HCT116 (cell line): ENCODE data around the gene USP9X. TPM values are rescaled to one million over a fixed set of nuclear protein-coding genes. Genes with fewer than 3 reads are reported as not detected.

ENCODE experiments used
- ATAC-seq: fragments of 200-7000 bp; cut with Tn5 transposase; 2 replicates; pipeline ENCODE4 v1.9.1; 2020; ENCODE audit warnings: mild to moderate bottlenecking, moderate library complexity
- BruUV-seq: library from RNA; stranded (reverse); fragments of 400-500 nt; replicated peaks from 2 replicates; lab custom pipeline; 2021; lab: Mats Ljungman, UMichigan
- CTCF ChIA-PET: fragments of 300-600 bp; sonication (Branson Sonifier 250); formaldehyde crosslinking; loops from one replicate; lab custom pipeline; 2021; ENCODE audit warnings: antibody characterized with exemption; lab: Charles Lee
- POLR2A ChIA-PET: fragments of 300-600, 350-600 bp; sonication (Branson Sonifier 250); formaldehyde crosslinking; loops from one replicate; lab custom pipeline; 2021; ENCODE audit warnings: antibody characterized with exemption; lab: Charles Lee
- RAD21 ChIA-PET, 2 experiments: fragments of 300-600 bp; sonication (Branson Sonifier 250); formaldehyde crosslinking; loops; one replicate each; lab custom pipeline; 2023; ENCODE audit warnings: low total read pairs in 2 of 2; ENCODE audit not compliant: uncharacterized antibody in 2 of 2, unreplicated experiment in 2 of 2, low non-redundant PET in 1 of 2; lab: Charles Lee
- DNase-seq: peaks from one replicate; pipeline ENCODE4 v3.0.0-alpha.2; 2010; ENCODE audit warnings: low read depth, low spot score
- H2AFZ ChIP-seq: fragments of 200-600 bp; shearing (Covaris generic), sonication (generic); 2 replicates; pipeline ENCODE4 v1.6.1; 2017; ENCODE audit warnings: low read depth, mixed run types, mixed read lengths, antibody characterized with exemption, low read length; ENCODE audit not compliant: poor library complexity, severe bottlenecking
- H3K27ac ChIP-seq: 2 replicates; pipeline ENCODE4 v1.5.1; 2012; ENCODE audit warnings: low read depth, low read length
- H3K27me3 ChIP-seq: fragments of 200-600 bp; sonication (generic); 2 replicates; pipeline ENCODE4 v1.6.1; 2016; ENCODE audit warnings: mixed run types, low read length, mixed read lengths; ENCODE audit not compliant: insufficient read depth
- H3K36me3 ChIP-seq, 2 experiments: fragments of 200-500 bp in 1 of 2; fragments of 200-600 bp in 1 of 2; sonication (Bioruptor generic) in 1 of 2; sonication (generic) in 1 of 2; 2 replicates each; pipeline versions ENCODE4 v1.5.1 to v1.6.1; 2014 to 2016; ENCODE audit warnings: low read length in 2 of 2, inconsistent platforms in 1 of 2, mixed read lengths in 1 of 2, mixed run types in 1 of 2; ENCODE audit not compliant: insufficient read depth in 2 of 2, control insufficient read depth in 1 of 2
- H3K4me1 ChIP-seq, 2 experiments: fragments of 200-600 bp in 1 of 2; sonication (generic) in 1 of 2; 2 replicates each; pipeline versions ENCODE4 v1.5.1 to v1.6.1; 2012 to 2017; ENCODE audit warnings: low read length in 2 of 2, inconsistent platforms in 1 of 2, mild to moderate bottlenecking in 1 of 2, mixed read lengths in 1 of 2, mixed run types in 1 of 2, moderate library complexity in 1 of 2; ENCODE audit not compliant: insufficient read depth in 2 of 2, control insufficient read depth in 1 of 2
- H3K4me2 ChIP-seq: fragments of 200-600 bp; sonication (generic); 2 replicates; pipeline ENCODE4 v1.6.1; 2017; ENCODE audit warnings: mixed run types, low read length, mixed read lengths
- H3K4me3 ChIP-seq, 2 experiments: fragments of 200-600 bp in 1 of 2; sonication (generic) in 1 of 2; replicated peaks in 1 of 2; 2 replicates each; pipeline ENCODE4 v1.5.1; 2011 to 2016; ENCODE audit warnings: low read length in 2 of 2, control low read depth in 1 of 2, low read depth in 1 of 2, mild to moderate bottlenecking in 1 of 2, mixed read lengths in 1 of 2, mixed run types in 1 of 2
- H3K79me2 ChIP-seq: fragments of 200-600 bp; sonication (generic); 2 replicates; pipeline ENCODE4 v1.6.1; 2017; ENCODE audit warnings: mild to moderate bottlenecking, mixed run types, low read length, moderate library complexity, mixed read lengths; ENCODE audit not compliant: insufficient read depth
- H3K9ac ChIP-seq: fragments of 200-600 bp; sonication (generic); 2 replicates; pipeline ENCODE4 v1.6.1; 2016; ENCODE audit warnings: low read length, mixed read lengths
- H3K9me2 ChIP-seq: fragments of 200-600 bp; sonication (generic), shearing (Covaris generic); 2 replicates; pipeline ENCODE4 v1.6.1; 2017; ENCODE audit warnings: mixed run types, mild to moderate bottlenecking, moderate library complexity; ENCODE audit not compliant: insufficient read depth
- H3K9me3 ChIP-seq, 2 experiments: fragments of 200-500 bp in 1 of 2; fragments of 200-600 bp in 1 of 2; sonication (Bioruptor generic) in 1 of 2; sonication (generic) in 1 of 2; 2 replicates each; pipeline ENCODE4 v1.6.1; 2014 to 2017; ENCODE audit warnings: low read length in 2 of 2, mixed read lengths in 2 of 2, inconsistent platforms in 1 of 2, low read depth in 1 of 2, mild to moderate bottlenecking in 1 of 2, mixed run types in 1 of 2, moderate library complexity in 1 of 2; ENCODE audit not compliant: control insufficient read depth in 1 of 2, insufficient read depth in 1 of 2
- H4K20me1 ChIP-seq: fragments of 200-600 bp; sonication (generic), shearing (Covaris generic); 2 replicates; pipeline ENCODE4 v1.6.1; 2017; ENCODE audit warnings: mixed run types, mild to moderate bottlenecking, moderate library complexity; ENCODE audit not compliant: insufficient read depth
- CEBPB ChIP-seq: IDR thresholded peaks from 2 replicates; pipeline ENCODE4 v1.6.1; 2012; ENCODE audit warnings: low read depth
- EGR1 ChIP-seq: IDR thresholded peaks from 2 replicates; pipeline ENCODE4 v1.6.1; 2012; ENCODE audit warnings: low read depth
- ELF1 ChIP-seq: IDR thresholded peaks from 2 replicates; pipeline ENCODE4 v1.6.1; 2012; ENCODE audit warnings: low read depth, borderline replicate concordance
- EZH2 ChIP-seq: fragments of 200-600 bp; sonication (generic); IDR thresholded peaks from 2 replicates; pipeline ENCODE4 v1.6.1; 2017; ENCODE audit warnings: antibody characterized with exemption, mixed run types
- JUND ChIP-seq: IDR thresholded peaks from 2 replicates; pipeline ENCODE4 v1.6.1; 2012
- MAX ChIP-seq: IDR thresholded peaks from 2 replicates; pipeline ENCODE4 v1.6.1; 2012
- TCF7L2 ChIP-seq: IDR thresholded peaks from 2 replicates; pipeline ENCODE4 v1.7.0; 2011; ENCODE audit warnings: borderline replicate concordance, inconsistent platforms; ENCODE audit not compliant: insufficient read depth, insufficient read length; ENCODE audit errors: extremely low read depth
- ZBTB33 ChIP-seq: IDR thresholded peaks from 2 replicates; pipeline ENCODE4 v1.6.1; 2011; ENCODE audit warnings: mild to moderate bottlenecking, low read length, moderate library complexity; ENCODE audit not compliant: insufficient replicate concordance; ENCODE audit errors: extremely low read depth
- ZNF274 ChIP-seq: fragments of 200-500 bp; sonication (Bioruptor generic); IDR thresholded peaks from 2 replicates; pipeline ENCODE4 v1.6.1; 2014; ENCODE audit warnings: mild to moderate bottlenecking, low read depth, low read length, inconsistent platforms
- intact Hi-C: fragments of 100-400 bp; cut with micrococcal nuclease; formaldehyde crosslinking; loops from 2 replicates; pipeline ENCODE4 v1.10.0; 2022
- total RNA-seq: library from RNA; stranded (reverse); gene quantifications from one replicate; pipeline ENCODE4 v1.2.1, GENCODE V29; 2021; ENCODE audit not compliant: unreplicated experiment
- TF ChIP-seq, protein P1 (sequence below): IDR thresholded peaks from 2 replicates; pipeline ENCODE4 v1.6.1; 2012; ENCODE audit warnings: low read depth

The USP9X gene
- total RNA-seq, 1 experiment from 2014 or later = 52.4 TPM

GRCh38 chrX:41257801-41258200 lies 172.6 kb downstream of the USP9X start:
- no peaks in the 10 kb centered on the region for H4K20me1 ChIP-seq
- no peak overlapping the region for H3K9ac ChIP-seq
- ATAC-seq = no peak
- H3K4me2 ChIP-seq = no peak overlapping the region
- ChIA-PET CTCF (no interaction called here), POLR2A (no interaction called here), RAD21 (no interaction called here)
- no peak overlapping the region for H2AFZ ChIP-seq
- H3K27me3 ChIP-seq = no peaks in the 10 kb centered on the region
- H3K9me3 ChIP-seq = no peaks in the 10 kb centered on the region
- no peaks in the 10 kb centered on the region for H3K36me3 ChIP-seq
- no peak overlapping the region for H3K4me3 ChIP-seq
- no peak overlapping the region for H3K27ac ChIP-seq
- no peaks in the 10 kb centered on the region for H3K9me2 ChIP-seq
- no peak for DNase-seq
- H3K79me2 ChIP-seq = no peaks in the 10 kb centered on the region
- intact Hi-C loops = no loop called here
- H3K4me1 ChIP-seq = peaks cover 0 to 5% of the 10 kb centered on the region in 2 experiments; a peak in 1 of 4 replicates
- TF ChIP-seq ELF1 (no peak), MAX (no peak), CEBPB (no peak), ZNF274 (no peak), EGR1 (no peak)
- TF ChIP-seq, all 23 proteins: peak for 0
- BruUV-seq = no TSS peak

DNA sequence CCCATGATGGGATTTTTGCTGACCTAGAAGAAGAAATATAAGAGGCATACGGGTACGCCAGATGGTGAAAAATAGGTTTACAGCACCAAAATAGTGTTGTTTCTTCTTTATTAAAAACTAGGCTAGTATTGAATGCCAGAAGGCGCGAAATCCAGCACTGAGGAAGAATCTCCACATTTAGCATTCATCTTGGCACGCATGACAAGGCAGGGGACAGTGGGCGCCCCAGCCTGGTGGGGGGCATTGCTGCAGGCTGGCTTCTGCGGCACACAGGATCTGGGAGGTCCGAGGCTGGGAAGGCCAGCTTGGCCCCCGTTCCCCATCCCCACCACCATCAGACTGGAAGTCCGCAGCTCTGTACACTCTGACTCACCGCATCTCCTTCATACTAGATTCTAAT lies 173.0 kb downstream of the USP9X start:
- no peak overlapping the region for H2AFZ ChIP-seq
- H3K4me3 ChIP-seq = no peak overlapping the region
- H3K9ac ChIP-seq = no peak overlapping the region
- ChIA-PET POLR2A (no interaction called here), CTCF (no interaction called here), RAD21 (no interaction called here)
- intact Hi-C loops = no loop called here
- H3K9me2 ChIP-seq = no peaks in the 10 kb centered on the region
- H3K4me2 ChIP-seq = no peak overlapping the region
- H3K27me3 ChIP-seq = no peaks in the 10 kb centered on the region
- no peak overlapping the region for H3K27ac ChIP-seq
- ATAC-seq (no peak), DNase-seq (no peak)
- no peaks in the 10 kb centered on the region for H3K9me3 ChIP-seq
- TF ChIP-seq TCF7L2 = no peak
- TF ChIP-seq EGR1 = no peak
- no peak for TF ChIP-seq ZBTB33
- TF ChIP-seq, protein P1, sequence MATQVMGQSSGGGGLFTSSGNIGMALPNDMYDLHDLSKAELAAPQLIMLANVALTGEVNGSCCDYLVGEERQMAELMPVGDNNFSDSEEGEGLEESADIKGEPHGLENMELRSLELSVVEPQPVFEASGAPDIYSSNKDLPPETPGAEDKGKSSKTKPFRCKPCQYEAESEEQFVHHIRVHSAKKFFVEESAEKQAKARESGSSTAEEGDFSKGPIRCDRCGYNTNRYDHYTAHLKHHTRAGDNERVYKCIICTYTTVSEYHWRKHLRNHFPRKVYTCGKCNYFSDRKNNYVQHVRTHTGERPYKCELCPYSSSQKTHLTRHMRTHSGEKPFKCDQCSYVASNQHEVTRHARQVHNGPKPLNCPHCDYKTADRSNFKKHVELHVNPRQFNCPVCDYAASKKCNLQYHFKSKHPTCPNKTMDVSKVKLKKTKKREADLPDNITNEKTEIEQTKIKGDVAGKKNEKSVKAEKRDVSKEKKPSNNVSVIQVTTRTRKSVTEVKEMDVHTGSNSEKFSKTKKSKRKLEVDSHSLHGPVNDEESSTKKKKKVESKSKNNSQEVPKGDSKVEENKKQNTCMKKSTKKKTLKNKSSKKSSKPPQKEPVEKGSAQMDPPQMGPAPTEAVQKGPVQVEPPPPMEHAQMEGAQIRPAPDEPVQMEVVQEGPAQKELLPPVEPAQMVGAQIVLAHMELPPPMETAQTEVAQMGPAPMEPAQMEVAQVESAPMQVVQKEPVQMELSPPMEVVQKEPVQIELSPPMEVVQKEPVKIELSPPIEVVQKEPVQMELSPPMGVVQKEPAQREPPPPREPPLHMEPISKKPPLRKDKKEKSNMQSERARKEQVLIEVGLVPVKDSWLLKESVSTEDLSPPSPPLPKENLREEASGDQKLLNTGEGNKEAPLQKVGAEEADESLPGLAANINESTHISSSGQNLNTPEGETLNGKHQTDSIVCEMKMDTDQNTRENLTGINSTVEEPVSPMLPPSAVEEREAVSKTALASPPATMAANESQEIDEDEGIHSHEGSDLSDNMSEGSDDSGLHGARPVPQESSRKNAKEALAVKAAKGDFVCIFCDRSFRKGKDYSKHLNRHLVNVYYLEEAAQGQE = no peak
- no peak for TF ChIP-seq EZH2
- no peak for TF ChIP-seq MAX
- TF ChIP-seq JUND = no peak
- BruUV-seq = no TSS peak
- H3K4me1 ChIP-seq = peaks cover 0 to 3% of the 10 kb centered on the region in 2 experiments; a peak in 1 of 4 replicates
- no peaks in the 10 kb centered on the region for H3K36me3 ChIP-seq
- no peaks in the 10 kb centered on the region for H3K79me2 ChIP-seq
- H4K20me1 ChIP-seq = no peaks in the 10 kb centered on the region
